H1 (cell line): Measurements from ENCODE around the gene RAB3GAP2. TPM values are rescaled to one million over a fixed set of nuclear protein-coding genes. Genes with fewer than 3 reads are reported as not detected.

Source experiments
- CTCF ChIA-PET: fragments of 300-600 bp; sonication (Branson Sonifier 250); formaldehyde crosslinking; loops from one replicate; lab custom pipeline; 2021; ENCODE audit not compliant: partially characterized antibody; lab: Charles Lee
- POLR2A ChIA-PET: fragments of 300-600 bp; sonication (Branson Sonifier 250); formaldehyde crosslinking; loops from one replicate; lab custom pipeline; 2021; ENCODE audit warnings: inconsistent platforms; ENCODE audit not compliant: partially characterized antibody; lab: Charles Lee
- DNase-seq, 2 experiments: peaks; one replicate each; pipeline versions ENCODE4 v3.0.0 to v3.0.0-alpha.2; 2010 to 2022; ENCODE audit warnings: low spot score in 2 of 2, low read depth in 1 of 2, mixed read lengths in 1 of 2
- FAIRE-seq: peaks from 2 replicates; lab custom pipeline; 2011; peaks lifted over from hg19 to GRCh38; lab: Jason Lieb, UNC
- H2AFZ ChIP-seq: 2 replicates; pipeline ENCODE4 v1.8.1; 2012; ENCODE audit warnings: low read length, inconsistent platforms
- H2AK5ac ChIP-seq: 2 replicates; pipeline ENCODE4 v1.6.1; 2013; ENCODE audit warnings: low read depth, low read length
- H2BK120ac ChIP-seq: replicated peaks from 2 replicates; pipeline ENCODE3; 2013; ENCODE audit warnings: low read depth, low read length, inconsistent platforms
- H2BK12ac ChIP-seq: 2 replicates; pipeline ENCODE4 v1.6.1; 2013; ENCODE audit warnings: low read depth, low read length
- H2BK15ac ChIP-seq: 2 replicates; pipeline ENCODE4 v1.6.1; 2013; ENCODE audit warnings: low read length
- H2BK20ac ChIP-seq: 2 replicates; pipeline ENCODE4 v1.6.1; 2013; ENCODE audit warnings: low read length
- H2BK5ac ChIP-seq: 2 replicates; pipeline ENCODE4 v1.6.1; 2013; ENCODE audit warnings: low read depth, low read length
- H3K14ac ChIP-seq: 2 replicates; pipeline ENCODE4 v1.6.1; 2013; ENCODE audit warnings: inconsistent platforms; ENCODE audit not compliant: insufficient read length
- H3K18ac ChIP-seq: 2 replicates; pipeline ENCODE4 v1.6.1; 2013; ENCODE audit warnings: low read length; ENCODE audit errors: extremely low read depth
- H3K23ac ChIP-seq: 2 replicates; pipeline ENCODE4 v1.6.1; 2013; ENCODE audit warnings: inconsistent platforms; ENCODE audit not compliant: insufficient read length
- H3K23me2 ChIP-seq: 2 replicates; pipeline ENCODE4 v1.6.1; 2013; ENCODE audit warnings: low read depth, low read length
- H3K27ac ChIP-seq: 2 replicates; pipeline ENCODE4 v1.6.1; 2011; ENCODE audit warnings: low read depth, low read length, inconsistent platforms
- H3K27me3 ChIP-seq, 4 experiments: replicated peaks in 1 of 4; 1 replicate in 1 of 4; 2 replicates in 3 of 4; pipeline versions ENCODE4 v1.6.1 to v1.8.1; 2011 to 2013; ENCODE audit warnings: low read length in 3 of 4, mild to moderate bottlenecking in 3 of 4, inconsistent platforms in 2 of 4, mixed read lengths in 2 of 4, moderate library complexity in 1 of 4; ENCODE audit not compliant: control insufficient read depth in 3 of 4, insufficient read depth in 3 of 4; ENCODE audit errors: extremely low read depth in 1 of 4
- H3K36me3 ChIP-seq, 4 experiments: 2 replicates each; pipeline versions ENCODE4 v1.6.1 to v1.8.1; 2011 to 2013; ENCODE audit warnings: mild to moderate bottlenecking in 4 of 4, low read length in 3 of 4, moderate library complexity in 2 of 4, control low read depth in 1 of 4, inconsistent platforms in 1 of 4; ENCODE audit not compliant: insufficient read depth in 4 of 4, control insufficient read depth in 2 of 4
- H3K4ac ChIP-seq: replicated peaks from 2 replicates; pipeline ENCODE3; 2013; ENCODE audit warnings: low read length, low read depth, mixed read lengths, inconsistent platforms; ENCODE audit not compliant: insufficient read length
- H3K4me1 ChIP-seq, 4 experiments: replicated peaks in 1 of 4; 1 replicate in 1 of 4; 2 replicates in 3 of 4; pipeline versions ENCODE4 v1.6.1 to v1.8.1; 2011 to 2013; ENCODE audit warnings: low read length in 3 of 4, inconsistent platforms in 2 of 4, mixed read lengths in 1 of 4; ENCODE audit not compliant: insufficient read depth in 4 of 4, control insufficient read depth in 3 of 4
- H3K4me2 ChIP-seq, 2 experiments: 2 replicates each; pipeline versions ENCODE4 v1.6.1 to v1.8.1; 2011 to 2013; ENCODE audit warnings: low read depth in 2 of 2, low read length in 2 of 2, control low read depth in 1 of 2, inconsistent platforms in 1 of 2, mild to moderate bottlenecking in 1 of 2; ENCODE audit not compliant: insufficient read depth in 1 of 2
- H3K4me3 ChIP-seq, 4 experiments: fragments of 200-600, 300-600 bp in 1 of 4; sonication (generic), shearing (Covaris generic), sonication (Bioruptor Twin) in 1 of 4; 2 replicates each; pipeline versions ENCODE4 v1.5.1 to v1.8.1; 2011 to 2016; ENCODE audit warnings: low read length in 4 of 4, low read depth in 3 of 4, control low read depth in 2 of 4, inconsistent platforms in 2 of 4, mild to moderate bottlenecking in 2 of 4, mixed read lengths in 1 of 4, moderate library complexity in 1 of 4; ENCODE audit not compliant: insufficient read depth in 2 of 4; ENCODE audit errors: extremely low read depth in 1 of 4
- H3K56ac ChIP-seq: replicated peaks from 2 replicates; pipeline ENCODE3; 2013; ENCODE audit warnings: low read depth, mild to moderate bottlenecking, mixed read lengths, low read length, inconsistent platforms; ENCODE audit not compliant: insufficient read length
- H3K79me1 ChIP-seq: 2 replicates; pipeline ENCODE4 v1.6.1; 2013; ENCODE audit warnings: low read depth, low read length, control low read depth
- H3K79me2 ChIP-seq, 2 experiments: 2 replicates each; pipeline versions ENCODE4 v1.6.1 to v1.8.1; 2012 to 2013; ENCODE audit warnings: low read length in 2 of 2, mild to moderate bottlenecking in 2 of 2, inconsistent platforms in 1 of 2; ENCODE audit not compliant: insufficient read depth in 2 of 2, control insufficient read depth in 1 of 2
- H3K9ac ChIP-seq, 4 experiments: replicated peaks in 1 of 4; 1 replicate in 1 of 4; 2 replicates in 3 of 4; pipeline versions ENCODE4 v1.6.1 to v1.8.1; 2011 to 2013; ENCODE audit warnings: low read depth in 3 of 4, low read length in 3 of 4, control low read depth in 2 of 4, mild to moderate bottlenecking in 2 of 4, moderate library complexity in 2 of 4, inconsistent platforms in 1 of 4; ENCODE audit errors: extremely low read depth in 1 of 4
- H3K9me3 ChIP-seq, 2 experiments: 2 replicates each; pipeline versions ENCODE4 v1.6.1 to v1.8.1; 2012 to 2013; ENCODE audit warnings: mild to moderate bottlenecking in 2 of 2, moderate library complexity in 2 of 2, control low read depth in 1 of 2, inconsistent platforms in 1 of 2, low read depth in 1 of 2, low read length in 1 of 2, mixed read lengths in 1 of 2; ENCODE audit not compliant: insufficient read depth in 2 of 2
- H4K20me1 ChIP-seq, 2 experiments: replicated peaks in 1 of 2; 2 replicates each; pipeline versions ENCODE3 to v1.8.1; 2011 to 2013; ENCODE audit warnings: inconsistent platforms in 2 of 2, low read length in 2 of 2, mild to moderate bottlenecking in 1 of 2; ENCODE audit not compliant: insufficient read depth in 2 of 2, control insufficient read depth in 1 of 2
- H4K5ac ChIP-seq: 2 replicates; pipeline ENCODE4 v1.6.1; 2013; ENCODE audit warnings: low read length, low read depth, mixed read lengths, inconsistent platforms; ENCODE audit not compliant: insufficient read length
- H4K8ac ChIP-seq: 2 replicates; pipeline ENCODE4 v1.8.0; 2013; ENCODE audit warnings: mild to moderate bottlenecking, moderate library complexity, low read length, inconsistent platforms; ENCODE audit not compliant: insufficient read depth; ENCODE audit errors: extremely low read depth
- H4K91ac ChIP-seq: replicated peaks from 2 replicates; pipeline ENCODE3; 2013; ENCODE audit warnings: low read length, mixed read lengths, inconsistent platforms; ENCODE audit not compliant: insufficient read length
- NRF1 ChIP-seq: IDR thresholded peaks from 2 replicates; pipeline ENCODE4 v1.6.1; 2011; ENCODE audit warnings: mild to moderate bottlenecking, low read depth, low read length, improper control_type of control experiment
- POLR2A ChIP-seq, 2 experiments: IDR thresholded peaks; 1 replicate in 1 of 2; 2 replicates in 1 of 2; pipeline ENCODE4 v1.6.1; 2011; ENCODE audit warnings: low read depth in 2 of 2, low read length in 2 of 2, mild to moderate bottlenecking in 2 of 2; ENCODE audit errors: control extremely low read depth in 1 of 2
- WGBS, 2 experiments: shearing (Covaris generic) in 1 of 2; methylation state at CpG; one replicate each; pipeline versions ENCODE4 v1.1.6 to v1.1.7; 2013 to 2015; ENCODE audit warnings: low lambda C conversion rate in 2 of 2, mixed read lengths in 2 of 2, inconsistent platforms in 1 of 2, low coverage in 1 of 2, missing lambda C conversion rate in 1 of 2; ENCODE audit not compliant: insufficient replicate concordance in 2 of 2, insufficient coverage in 1 of 2, insufficient read length in 1 of 2; ENCODE audit errors: extremely low coverage in 1 of 2, missing lambda C conversion rate in 1 of 2; 5-methylcytosine and 5-hydroxymethylcytosine counted together
- polyA plus RNA-seq, 7 experiments: library from polyadenylated mRNA; depleted of rRNA in 3 of 7; stranded (reverse) in 5 of 7; unstranded in 2 of 7; fragments of >200 nt in 5 of 7; fragments of 200-250 nt in 2 of 7; gene quantifications; 1 replicate in 5 of 7; 2 replicates in 1 of 7; 4 replicates in 1 of 7; pipeline versions ENCODE4 v1.2.1 to v1.2.3, GENCODE V29; 2011 to 2013; ENCODE audit warnings: missing spikeins in 2 of 7, mixed read lengths in 2 of 7
- total RNA-seq: library from RNA; stranded (reverse); fragmentation: NEBNext Ultra II Directional; extraction: Animal tissue kit (Norgen Biotek cat#: 25700); gene quantifications from 2 replicates; pipeline ENCODE4 v1.2.1, GENCODE V29; 2021

The RAB3GAP2 gene
- total and polyA plus RNA-seq, 2 of the 8 experiments (the other 6 are each of a cell fraction or from before 2014, with no cell fraction given): 19.7 to 52.7 TPM

GRCh38 chr1:220307607-220308006 is 35.4 kb upstream of the RAB3GAP2 start:
- Histone ChIP-seq H3K4me3 (no peak overlapping the region), H3K14ac (no peak overlapping the region), H3K4me2 (no peak overlapping the region), H3K79me1 (no peaks in the 10 kb centered on the region), H4K5ac (no peak overlapping the region), H2AK5ac (no peak overlapping the region), H3K18ac (no peak overlapping the region), H3K56ac (no peak overlapping the region), H3K79me2 (no peaks in the 10 kb centered on the region), H2BK120ac (no peak overlapping the region), H3K23me2 (no peaks in the 10 kb centered on the region), H2AFZ (no peak overlapping the region), H2BK15ac (no peak overlapping the region), H2BK20ac (no peak overlapping the region), H3K9me3 (no peaks in the 10 kb centered on the region), H2BK12ac (no peak overlapping the region), H3K27me3 (no peaks in the 10 kb centered on the region), H4K20me1 (no peaks in the 10 kb centered on the region), H4K91ac (no peak overlapping the region), H3K23ac (no peak overlapping the region), H3K9ac (no peak overlapping the region), H3K4me1 (no peaks in the 10 kb centered on the region), H3K4ac (no peak overlapping the region), H3K27ac (no peak overlapping the region), H3K36me3 (no peaks in the 10 kb centered on the region), H2BK5ac (no peak overlapping the region), H4K8ac (no peak overlapping the region)
- TF ChIP-seq NRF1: no peak
- no peak for TF ChIP-seq POLR2A (IDR thresholded peaks at IDR 0.05; ENCODE audit: control extremely low read depth in 1 of 2, low read depth in 2 of 2, low read length in 2 of 2)
- WGBS, 2 experiments: 90% methylated on average over 3 of the region's 3 CpGs; no CpG with 5 or more reads in 1 of the 2 experiments
- ChIA-PET POLR2A (no interaction called here), CTCF (interaction anchor here (1.0 to 1.6 kb wide), 2 partner anchors 9 to 12 kb away, joined by 5 to 6 read pairs; no protein-coding TSS in a partner anchor)
- FAIRE-seq (no peak), DNase-seq (no peak)
